HG03342 (cell line): ENCODE results near the gene SIN3B.
A peak's percentile ranks its signal among the peaks of the same experiment; 100 is the strongest.

Experiments used
- ATAC-seq: cut with Tn5 transposase; IDR thresholded peaks from one replicate; pipeline ENCODE4 v1.9.1; 2021; ENCODE audit warnings: mild to moderate bottlenecking, moderate library complexity; ENCODE audit not compliant: unreplicated experiment

SIN3B gene

GRCh38 chr19:16889366-16889882 lies 60.2 kb downstream of the SIN3B start:
- no peak for ATAC-seq

GRCh38 chr19:16889883-16890460 lies 60.8 kb downstream of the SIN3B start:
- ATAC-seq: no peak

GRCh38 chr19:16890461-16891184 lies 61.4 kb downstream of the SIN3B start:
- no peak for ATAC-seq

GRCh38 chr19:16891696-16892382 lies 62.6 kb downstream of the SIN3B start:
- ATAC-seq: no peak

- no peak for ATAC-seq
These were observed 63.2 kb downstream of the SIN3B start for GRCh38 chr19:16892436-16892835.

- ATAC-seq: no peak
These were observed 63.9 kb downstream of the SIN3B start for GRCh38 chr19:16892868-16893685.

GRCh38 chr19:16893686-16893989 lies 64.4 kb downstream of the SIN3B start:
- no peak for ATAC-seq

GRCh38 chr19:16894080-16894479 lies 64.9 kb downstream of the SIN3B start:
- ATAC-seq: no peak

- ATAC-seq: no peak
These were observed 66.4 kb downstream of the SIN3B start for GRCh38 chr19:16895467-16896145.

GRCh38 chr19:16896146-16897028 lies 67.2 kb downstream of the SIN3B start:
- peak; percentile 28 for ATAC-seq

GRCh38 chr19:16897029-16897855 lies 68.0 kb downstream of the SIN3B start:
- ATAC-seq: peak; percentile 38

GRCh38 chr19:16897856-16898161 lies 68.6 kb downstream of the SIN3B start:
- ATAC-seq: peak; percentile 9

- ATAC-seq: no peak
These were observed 69.3 kb downstream of the SIN3B start for GRCh38 chr19:16898361-16899015.

GRCh38 chr19:16899566-16900075 lies 70.4 kb downstream of the SIN3B start:
- ATAC-seq: no peak

GRCh38 chr19:16901491-16902175 lies 72.4 kb downstream of the SIN3B start:
- no peak for ATAC-seq

- ATAC-seq: no peak
These were observed 73.3 kb downstream of the SIN3B start for GRCh38 chr19:16902545-16902944.

- ATAC-seq: no peak
These were observed 74.1 kb downstream of the SIN3B start for GRCh38 chr19:16903347-16903746.

GRCh38 chr19:16904599-16904998 lies 75.4 kb downstream of the SIN3B start:
- ATAC-seq: no peak
